Measurements from ENCODE around the gene TMEM245.
"Not testable (repeated sequence)": the region's sequence is repeated elsewhere in the genome, so short reads cannot be mapped to it uniquely, and the experiment has no call there.

The TMEM245 gene

DNA sequence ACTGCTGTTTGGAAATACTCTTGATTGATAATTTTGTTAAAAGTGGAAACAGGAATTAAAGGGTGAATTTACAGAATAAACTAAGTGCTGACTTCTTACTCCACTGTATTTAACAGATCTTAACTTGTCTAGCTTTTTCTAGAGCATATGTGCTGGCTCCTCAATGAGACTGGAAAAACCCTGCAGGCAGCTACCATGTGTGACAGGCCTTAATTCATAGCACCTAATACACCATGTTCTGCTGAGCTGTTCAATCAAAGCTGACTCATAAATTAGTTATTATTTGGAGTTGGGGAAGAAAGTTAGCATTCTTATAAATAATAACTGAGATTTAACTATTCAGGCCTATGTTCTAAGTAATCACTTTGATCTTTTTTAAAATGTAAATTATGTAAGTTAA is 135.9 kb downstream of the TMEM245 start:
- Histone ChIP-seq H3K27me3 (replicated peaks; ENCODE audit: control insufficient read depth, insufficient read depth, low read length) (no peaks in the 10 kb centered on the region), H3K36me3 (ENCODE audit: control insufficient read depth, insufficient read depth, low read length) (no peaks in the 10 kb centered on the region; the same call in 1 of the 2 replicates), H3K4me3 (replicated peaks; ENCODE audit: low read depth, low read length) (no peak overlapping the region)
- DNase-seq (ENCODE audit: extremely low read depth, insufficient read length): no peak
- TF ChIP-seq CTCF (IDR thresholded peaks at IDR 0.05; ENCODE audit: insufficient read depth, low read length, poor library complexity, severe bottlenecking): no peak

- H3K4me3 ChIP-seq (replicated peaks; ENCODE audit: low read depth, low read length): no peak overlapping the region
- no peak for DNase-seq (ENCODE audit: extremely low read depth, insufficient read length)
- no peaks in the 10 kb centered on the region; the same call in 1 of the 2 replicates for H3K36me3 ChIP-seq (ENCODE audit: control insufficient read depth, insufficient read depth, low read length)
- no peak for TF ChIP-seq CTCF (IDR thresholded peaks at IDR 0.05; ENCODE audit: insufficient read depth, low read length, poor library complexity, severe bottlenecking)
- H3K27me3 ChIP-seq (replicated peaks; ENCODE audit: control insufficient read depth, insufficient read depth, low read length): no peaks in the 10 kb centered on the region
These were observed 138.9 kb downstream of the TMEM245 start for GRCh38 chr9:108980893-108981292.

DNA sequence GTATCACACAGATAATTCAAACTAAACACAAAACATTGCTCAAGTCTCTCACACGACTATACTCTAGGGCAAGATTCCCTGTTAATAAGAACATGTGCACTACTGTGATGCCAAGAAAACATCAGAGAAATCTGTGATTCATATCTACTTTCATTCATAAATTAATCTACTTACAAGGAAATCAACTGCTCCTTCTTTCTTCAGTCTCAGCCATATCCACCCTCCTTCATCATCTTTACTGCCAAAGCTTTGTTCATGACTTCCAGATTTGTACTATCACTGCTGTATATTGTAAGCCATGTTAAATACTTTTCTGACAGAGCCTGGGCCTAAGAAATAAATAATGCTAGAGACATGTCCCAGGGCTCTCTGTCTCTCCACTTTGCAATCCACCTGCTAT is 141.5 kb downstream of the TMEM245 start:
- no peaks in the 10 kb centered on the region; the same call in 1 of the 2 replicates for H3K36me3 ChIP-seq (ENCODE audit: control insufficient read depth, insufficient read depth, low read length)
- no peak for TF ChIP-seq CTCF (IDR thresholded peaks at IDR 0.05; ENCODE audit: insufficient read depth, low read length, poor library complexity, severe bottlenecking)

GRCh38 chr9:108973895-108974294 is 145.9 kb downstream of the TMEM245 start:
- Histone ChIP-seq H3K36me3 (ENCODE audit: control insufficient read depth, insufficient read depth, low read length) (peaks cover 1% of the 10 kb centered on the region; the same call in 1 of the 2 replicates), H3K27me3 (replicated peaks; ENCODE audit: control insufficient read depth, insufficient read depth, low read length) (no peaks in the 10 kb centered on the region), H3K4me3 (replicated peaks; ENCODE audit: low read depth, low read length) (no peak overlapping the region)
- DNase-seq (ENCODE audit: extremely low read depth, insufficient read length): no peak
- TF ChIP-seq CTCF (IDR thresholded peaks at IDR 0.05; ENCODE audit: insufficient read depth, low read length, poor library complexity, severe bottlenecking): no peak

More for the DNA sequence above, 141.5 kb downstream of the TMEM245 start:
- no peak for DNase-seq (ENCODE audit: extremely low read depth, insufficient read length)
- Histone ChIP-seq H3K27me3 (replicated peaks; ENCODE audit: control insufficient read depth, insufficient read depth, low read length) (no peaks in the 10 kb centered on the region), H3K4me3 (replicated peaks; ENCODE audit: low read depth, low read length) (no peak overlapping the region)

DNA sequence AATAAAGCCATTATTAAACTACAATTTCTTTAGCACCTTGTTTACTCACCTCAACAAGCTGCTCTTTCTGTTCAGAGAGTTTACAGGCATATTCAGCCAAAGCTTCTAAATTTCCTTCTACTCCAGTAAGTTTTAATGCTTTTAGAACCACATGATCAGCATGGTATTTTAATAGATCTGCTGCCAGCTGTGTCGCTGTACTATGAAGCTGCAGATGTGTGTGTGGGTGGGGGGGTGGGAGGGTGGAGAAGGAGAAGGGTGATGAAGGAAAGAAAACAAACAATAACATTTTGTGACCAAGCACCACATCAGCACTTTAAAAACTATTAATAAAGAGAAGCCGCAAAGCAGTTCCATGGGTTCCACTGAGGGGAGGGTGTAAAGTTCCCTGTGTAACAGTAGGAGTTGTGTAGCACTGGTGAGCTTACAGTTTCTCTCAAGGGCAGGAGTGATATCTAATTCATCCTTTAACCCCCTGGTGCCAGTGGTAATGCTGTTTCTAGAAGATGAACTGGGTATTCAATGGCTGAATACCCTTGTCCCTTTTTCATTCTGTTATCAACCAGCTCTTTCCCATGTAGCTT is 147.0 kb downstream of the TMEM245 start:
- no peak for TF ChIP-seq CTCF (IDR thresholded peaks at IDR 0.05; ENCODE audit: insufficient read depth, low read length, poor library complexity, severe bottlenecking)
- no peak for DNase-seq (ENCODE audit: extremely low read depth, insufficient read length)
- no peaks in the 10 kb centered on the region for H3K27me3 ChIP-seq (replicated peaks; ENCODE audit: control insufficient read depth, insufficient read depth, low read length)
- peaks cover 1% of the 10 kb centered on the region; the same call in 1 of the 2 replicates for H3K36me3 ChIP-seq (ENCODE audit: control insufficient read depth, insufficient read depth, low read length)
- no peak overlapping the region for H3K4me3 ChIP-seq (replicated peaks; ENCODE audit: low read depth, low read length)

DNA sequence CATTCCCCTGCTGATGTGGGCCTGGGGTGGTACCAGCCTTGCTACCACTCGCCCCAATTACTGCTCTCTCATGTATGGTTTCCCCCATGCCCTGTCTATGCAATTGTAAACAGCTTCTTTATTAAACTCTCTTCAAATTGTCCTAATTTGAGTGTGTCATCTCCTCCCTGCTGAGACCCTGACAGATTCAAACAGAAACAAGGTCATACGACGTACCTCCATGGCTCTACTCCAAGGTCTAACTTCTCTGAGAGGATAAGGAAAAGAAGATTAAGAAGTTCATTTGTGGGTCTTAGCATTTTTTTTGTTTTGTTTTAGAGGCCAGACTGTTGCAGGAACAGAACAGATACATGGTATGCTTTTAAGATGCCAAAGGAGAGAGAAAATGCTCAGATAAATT is 147.6 kb downstream of the TMEM245 start:
- Histone ChIP-seq H3K36me3 (ENCODE audit: control insufficient read depth, insufficient read depth, low read length) (peaks cover 1% of the 10 kb centered on the region; the same call in 1 of the 2 replicates), H3K4me3 (replicated peaks; ENCODE audit: low read depth, low read length) (no peak overlapping the region), H3K27me3 (replicated peaks; ENCODE audit: control insufficient read depth, insufficient read depth, low read length) (no peaks in the 10 kb centered on the region)
- no peak for TF ChIP-seq CTCF (IDR thresholded peaks at IDR 0.05; ENCODE audit: insufficient read depth, low read length, poor library complexity, severe bottlenecking)
- no peak for DNase-seq (ENCODE audit: extremely low read depth, insufficient read length)

GRCh38 chr9:108971392-108971791 is 148.4 kb downstream of the TMEM245 start:
- not testable (repeated sequence) for H3K36me3 ChIP-seq (ENCODE audit: control insufficient read depth, insufficient read depth, low read length); H3K27me3 ChIP-seq (replicated peaks; ENCODE audit: control insufficient read depth, insufficient read depth, low read length); H3K4me3 ChIP-seq (replicated peaks; ENCODE audit: low read depth, low read length); DNase-seq (ENCODE audit: extremely low read depth, insufficient read length)
